Testis (tissue), 2 donors: Measurements from ENCODE around the gene TPM4.

Source experiments
- CTCF ChIP-seq, 3 experiments: fragments of 450-650 bp in 2 of 3; fragments of 200-600 bp in 1 of 3; sonication (generic) in 1 of 3; IDR thresholded peaks; one replicate each; pipeline ENCODE4 v1.5.1; 2016 to 2019; ENCODE audit warnings: antibody characterized with exemption in 3 of 3, mild to moderate bottlenecking in 2 of 3, moderate library complexity in 1 of 3
- POLR2A ChIP-seq: fragments of 450-650 bp; IDR thresholded peaks from one replicate; pipeline ENCODE4 v1.6.1; 2017; ENCODE audit warnings: antibody characterized with exemption, mild to moderate bottlenecking, moderate library complexity

- TF ChIP-seq CTCF (IDR thresholded peaks at IDR 0.05), result no peak
- no peak for TF ChIP-seq POLR2A
Measured at GRCh38 chr19:16043156-16043757, 33.0 kb upstream of the TPM4 start.
